Caco-2 (cell line): ENCODE data around the gene KCTD18. TPM values are rescaled to one million over a fixed set of nuclear protein-coding genes. Genes with fewer than 3 reads are reported as not detected.

ENCODE experiments used
- BruUV-seq: library from RNA; stranded (reverse); fragments of 400-500 nt; replicated peaks from 2 replicates; lab custom pipeline; 2021; lab: Mats Ljungman, UMichigan
- CTCF ChIA-PET: fragments of 300-600 bp; sonication (Branson Sonifier 250); formaldehyde crosslinking; loops from one replicate; lab custom pipeline; 2022; ENCODE audit warnings: antibody characterized with exemption; lab: Charles Lee
- POLR2A ChIA-PET: fragments of 300-600 bp; sonication (Branson Sonifier 250); formaldehyde crosslinking; loops from one replicate; lab custom pipeline; 2022; ENCODE audit warnings: antibody characterized with exemption; lab: Charles Lee
- DNase-seq, 2 experiments: peaks; one replicate each; pipeline versions ENCODE4 v3.0.0 to v3.0.0-alpha.2; 2020 to 2022
- H3K27me3 ChIP-seq: replicated peaks from 2 replicates; pipeline ENCODE4 v1.6.0; 2011; ENCODE audit warnings: low read length; ENCODE audit not compliant: control insufficient read depth, insufficient read depth
- H3K36me3 ChIP-seq: 2 replicates; pipeline ENCODE4 v1.5.1; 2011; ENCODE audit warnings: low read length; ENCODE audit not compliant: control insufficient read depth, insufficient read depth
- H3K4me1 ChIP-seq: fragments of 250-450 bp; sonication (Bioruptor Pico); 2 replicates; pipeline ENCODE4 v1.5.1; 2020; ENCODE audit warnings: mild to moderate bottlenecking
- H3K4me3 ChIP-seq: 2 replicates; pipeline ENCODE4 v1.5.1; 2011; ENCODE audit warnings: low read depth, mild to moderate bottlenecking, control low read depth, low read length
- H3K9me3 ChIP-seq: fragments of 250-450 bp; sonication (Bioruptor Pico); 2 replicates; pipeline ENCODE4 v1.5.1; 2020; ENCODE audit warnings: mild to moderate bottlenecking, moderate library complexity
- H3K27ac Mint-ChIP-seq: one replicate; pipeline ENCODE4 v1.8.0; 2022; ENCODE audit warnings: mixed read lengths; ENCODE audit not compliant: unreplicated experiment
- H3K27me3 Mint-ChIP-seq: one replicate; pipeline ENCODE4 v1.8.0; 2022; ENCODE audit warnings: mixed read lengths; ENCODE audit not compliant: insufficient read depth, unreplicated experiment
- H3K36me3 Mint-ChIP-seq: one replicate; pipeline ENCODE4 v1.8.0; 2022; ENCODE audit warnings: mild to moderate bottlenecking, mixed read lengths; ENCODE audit not compliant: insufficient read depth, unreplicated experiment
- H3K4me1 Mint-ChIP-seq: one replicate; pipeline ENCODE4 v1.8.0; 2022; ENCODE audit warnings: low read depth, mixed read lengths; ENCODE audit not compliant: unreplicated experiment
- H3K4me3 Mint-ChIP-seq: one replicate; pipeline ENCODE4 v1.8.0; 2022; ENCODE audit warnings: mild to moderate bottlenecking, moderate library complexity, mixed read lengths; ENCODE audit not compliant: unreplicated experiment
- H3K9me3 Mint-ChIP-seq: one replicate; pipeline ENCODE4 v1.8.0; 2022; ENCODE audit warnings: mixed read lengths; ENCODE audit not compliant: unreplicated experiment
- CTCF ChIP-seq, 2 experiments: fragments of 200-600 bp in 1 of 2; IDR thresholded peaks; 1 replicate in 1 of 2; 2 replicates in 1 of 2; pipeline versions ENCODE4 v1.5.1 to v1.8.0; 2011 to 2022; ENCODE audit warnings: antibody characterized with exemption in 1 of 2, control low read depth in 1 of 2, inconsistent platforms in 1 of 2, low read depth in 1 of 2, low read length in 1 of 2, mild to moderate bottlenecking in 1 of 2, moderate library complexity in 1 of 2; ENCODE audit not compliant: insufficient read depth in 1 of 2, severe bottlenecking in 1 of 2, unreplicated experiment in 1 of 2
- intact Hi-C: fragments of 100-400 bp; cut with micrococcal nuclease; formaldehyde crosslinking; loops from one replicate; pipeline ENCODE4 v1.10.0; 2022; ENCODE audit not compliant: unreplicated experiment
- total RNA-seq: library from RNA; stranded (reverse); gene quantifications from 2 replicates; pipeline ENCODE4 v1.2.3, GENCODE V29; 2022

Gene KCTD18
- total RNA-seq, 1 experiment from 2014 or later, result 8.6 TPM

GRCh38 chr2:200461846-200462710 lies 47.8 kb downstream of the KCTD18 start:
- CTCF ChIA-PET, result no interaction called here
- H3K36me3 Mint-ChIP-seq, result peaks cover 62% of the 10 kb centered on the region
- H3K4me3 ChIP-seq, result no peak overlapping the region
- H3K27me3 Mint-ChIP-seq, result no peaks in the 10 kb centered on the region
- BruUV-seq, result no TSS peak
- intact Hi-C loops, result no loop called here
- peaks cover under 1% of the 10 kb centered on the region for H3K4me1 Mint-ChIP-seq
- no peaks in the 10 kb centered on the region for H3K4me1 ChIP-seq
- no peak overlapping the region for H3K4me3 Mint-ChIP-seq
- no peaks in the 10 kb centered on the region for H3K9me3 ChIP-seq
- H3K27me3 ChIP-seq, result no peaks in the 10 kb centered on the region
- TF ChIP-seq CTCF (IDR thresholded peaks at IDR 0.05; ENCODE audit: insufficient read depth in 1 of 2, low read depth in 1 of 2, low read length in 1 of 2, severe bottlenecking in 1 of 2, unreplicated experiment in 1 of 2), result no peak
- no peak overlapping the region for H3K27ac Mint-ChIP-seq
- no peak for DNase-seq
- peaks cover 5% of the 10 kb centered on the region for H3K36me3 ChIP-seq
- POLR2A ChIA-PET, result no interaction called here
- no peaks in the 10 kb centered on the region for H3K9me3 Mint-ChIP-seq

GRCh38 chr2:200459101-200459500 lies 50.8 kb downstream of the KCTD18 start:
- CTCF ChIA-PET, result no interaction called here
- no peaks in the 10 kb centered on the region for H3K9me3 Mint-ChIP-seq
- intact Hi-C loops, result no loop called here
- BruUV-seq, result no TSS peak
- DNase-seq, result no peak
- Histone ChIP-seq H3K27me3 (no peaks in the 10 kb centered on the region), H3K4me3 (no peak overlapping the region), H3K36me3 (peaks cover 7% of the 10 kb centered on the region), H3K4me1 (no peaks in the 10 kb centered on the region), H3K9me3 (no peaks in the 10 kb centered on the region)
- peaks cover 6% of the 10 kb centered on the region for H3K4me1 Mint-ChIP-seq
- H3K4me3 Mint-ChIP-seq, result no peak overlapping the region
- no peak for TF ChIP-seq CTCF (IDR thresholded peaks at IDR 0.05; ENCODE audit: insufficient read depth in 1 of 2, low read depth in 1 of 2, low read length in 1 of 2, severe bottlenecking in 1 of 2, unreplicated experiment in 1 of 2)
- no peak overlapping the region for H3K27ac Mint-ChIP-seq
- no peaks in the 10 kb centered on the region for H3K27me3 Mint-ChIP-seq
- POLR2A ChIA-PET, result no interaction called here
- H3K36me3 Mint-ChIP-seq, result peaks cover 73% of the 10 kb centered on the region

- H3K27me3 ChIP-seq, result no peaks in the 10 kb centered on the region
- no peak overlapping the region for H3K4me3 ChIP-seq
- intact Hi-C loops, result no loop called here
- no TSS peak for BruUV-seq
- H3K4me1 Mint-ChIP-seq, result peaks cover 12% of the 10 kb centered on the region
- H3K36me3 Mint-ChIP-seq, result peaks cover 76% of the 10 kb centered on the region
- no peaks in the 10 kb centered on the region for H3K9me3 ChIP-seq
- no peaks in the 10 kb centered on the region for H3K27me3 Mint-ChIP-seq
- no peak overlapping the region for H3K4me3 Mint-ChIP-seq
- H3K36me3 ChIP-seq, result peaks cover 5% of the 10 kb centered on the region
- H3K27ac Mint-ChIP-seq, result peak overlapping the region; percentile 0
- DNase-seq, result no peak
- no peak for TF ChIP-seq CTCF (IDR thresholded peaks at IDR 0.05; ENCODE audit: insufficient read depth in 1 of 2, low read depth in 1 of 2, low read length in 1 of 2, severe bottlenecking in 1 of 2, unreplicated experiment in 1 of 2)
- CTCF ChIA-PET, result no interaction called here
- H3K9me3 Mint-ChIP-seq, result no peaks in the 10 kb centered on the region
- POLR2A ChIA-PET, result no interaction called here
- no peaks in the 10 kb centered on the region for H3K4me1 ChIP-seq
Measured at GRCh38 chr2:200456567-200456966, 53.3 kb downstream of the KCTD18 start.
